ENCODE data around the gene PLCB2.

Gene PLCB2

GRCh38 chr15:40265875-40266274, 41.9 kb downstream of the PLCB2 start:
- DNase-seq: no peak

GRCh38 chr15:40265355-40265754, 42.4 kb downstream of the PLCB2 start:
- DNase-seq: no peak

DNA sequence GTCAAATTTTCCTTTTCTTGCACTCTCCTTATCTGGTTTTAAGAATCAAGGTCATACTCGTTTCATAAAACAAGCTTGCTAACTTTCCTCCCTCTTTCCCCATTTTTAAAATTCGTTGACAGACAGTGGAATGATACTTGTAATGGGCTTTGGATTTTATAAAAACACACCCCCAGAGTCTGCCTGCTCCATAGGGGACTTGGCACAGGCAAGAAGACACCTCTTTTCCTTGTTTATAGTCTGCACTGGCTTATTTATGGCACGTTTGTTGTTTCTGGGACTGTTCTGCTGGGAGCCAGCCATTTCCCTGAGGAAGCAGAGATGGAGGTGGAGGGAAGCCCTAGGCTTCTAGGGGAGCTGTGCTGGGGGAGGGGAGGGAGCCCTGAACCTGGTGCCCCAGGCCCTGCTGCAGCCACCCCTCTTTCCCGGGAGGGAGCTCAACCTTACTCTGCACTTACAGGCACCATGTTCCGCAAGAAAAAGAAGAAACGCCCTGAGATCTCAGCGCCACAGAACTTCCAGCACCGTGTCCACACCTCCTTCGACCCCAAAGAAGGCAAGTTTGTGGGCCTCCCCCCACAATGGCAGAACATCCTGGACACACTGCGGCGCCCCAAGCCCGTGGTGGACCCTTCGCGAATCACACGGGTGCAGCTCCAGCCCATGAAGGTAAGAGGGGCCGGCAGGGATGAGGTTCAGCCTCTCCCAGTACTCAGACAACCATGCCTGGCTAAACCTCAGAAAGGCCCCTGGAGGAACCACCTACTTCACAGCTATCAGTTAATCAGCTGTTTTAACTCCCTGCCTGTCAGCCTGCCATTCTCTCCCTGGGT, 43.2 kb downstream of the PLCB2 start:
- no peak for DNase-seq

DNA sequence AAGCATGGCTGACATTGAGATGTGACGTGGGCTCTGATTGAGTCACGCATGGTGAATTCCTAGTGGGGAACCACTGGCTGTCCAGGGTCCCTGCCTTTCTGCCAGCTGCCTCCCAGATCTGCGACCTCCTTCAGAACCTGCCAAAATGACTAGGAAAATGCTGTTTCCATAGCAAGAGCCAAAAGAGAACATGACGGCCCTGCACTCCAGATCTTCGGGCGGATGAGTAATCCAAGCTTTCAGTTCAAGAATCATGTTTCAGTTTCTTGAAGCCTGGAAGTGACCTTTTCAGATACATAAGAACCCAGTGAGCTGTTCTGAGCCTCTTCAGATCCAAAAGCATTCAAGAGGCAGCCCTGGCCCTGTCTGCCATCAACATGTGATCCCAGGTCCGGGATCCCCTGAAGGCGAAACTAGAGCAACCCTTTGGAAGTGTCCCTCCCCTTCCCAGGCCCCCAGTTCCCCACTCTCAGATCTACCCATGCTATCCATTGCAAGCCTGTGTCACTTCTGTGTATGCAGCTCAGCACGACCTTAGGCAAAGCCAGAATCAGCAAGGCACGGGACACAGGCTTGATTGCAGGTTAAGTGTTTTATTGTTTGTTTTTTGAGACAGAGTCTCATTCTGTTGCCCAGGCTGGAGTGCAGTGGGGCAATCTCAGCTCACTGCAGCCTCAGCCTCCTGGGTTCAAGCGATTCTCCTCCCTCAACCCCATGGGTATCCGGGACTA, 44.5 kb downstream of the PLCB2 start:
- no peak for DNase-seq

DNA sequence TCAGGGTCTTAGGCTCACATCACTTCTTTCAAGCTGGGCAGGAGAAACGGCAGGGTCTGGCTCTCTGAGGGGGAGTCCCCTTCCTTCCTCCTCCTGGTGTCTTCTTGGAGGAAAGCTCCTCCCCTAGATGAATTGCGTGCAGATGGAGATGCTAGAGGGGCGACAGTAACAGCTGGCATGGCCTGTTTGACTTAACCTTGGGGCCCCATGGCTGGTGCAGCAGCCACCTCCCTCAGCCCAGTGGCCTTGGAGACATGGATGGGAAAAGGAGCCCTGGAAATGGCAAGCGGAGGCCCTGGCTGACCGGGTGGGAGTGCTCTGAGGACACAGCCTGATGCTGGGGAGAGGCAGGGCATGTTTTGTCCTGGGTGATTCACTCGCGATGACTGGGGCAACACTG, 48.7 kb downstream of the PLCB2 start:
- DNase-seq: no peak

DNA sequence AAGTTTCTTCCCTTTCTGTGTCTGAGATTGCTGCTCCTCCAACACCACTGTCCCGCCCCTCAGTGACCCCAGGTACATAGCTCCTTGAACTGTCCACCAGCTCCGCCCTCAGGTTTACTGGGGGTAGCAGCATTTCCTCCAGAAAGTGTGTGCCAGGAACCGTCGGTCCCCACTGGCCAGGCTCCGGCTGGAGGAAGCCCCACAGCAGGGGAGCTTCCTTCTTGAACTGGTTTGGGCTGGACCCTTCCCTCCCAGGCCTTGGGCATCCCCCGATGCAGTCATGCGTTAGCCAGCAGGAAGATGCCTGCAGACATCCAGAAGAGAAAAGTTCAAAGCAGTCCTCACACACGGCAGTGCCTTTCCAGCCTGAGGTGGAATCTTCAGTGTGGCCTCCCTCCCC, 49.2 kb downstream of the PLCB2 start:
- no peak for DNase-seq

- DNase-seq: no peak
Measured at GRCh38 chr15:40257656-40258450, 49.9 kb downstream of the PLCB2 start.

GRCh38 chr15:40256638-40257235, 51.0 kb downstream of the PLCB2 start:
- peak; percentile 34 for DNase-seq

- no peak for DNase-seq
Measured at GRCh38 chr15:40255033-40255432, 52.7 kb downstream of the PLCB2 start.

DNA sequence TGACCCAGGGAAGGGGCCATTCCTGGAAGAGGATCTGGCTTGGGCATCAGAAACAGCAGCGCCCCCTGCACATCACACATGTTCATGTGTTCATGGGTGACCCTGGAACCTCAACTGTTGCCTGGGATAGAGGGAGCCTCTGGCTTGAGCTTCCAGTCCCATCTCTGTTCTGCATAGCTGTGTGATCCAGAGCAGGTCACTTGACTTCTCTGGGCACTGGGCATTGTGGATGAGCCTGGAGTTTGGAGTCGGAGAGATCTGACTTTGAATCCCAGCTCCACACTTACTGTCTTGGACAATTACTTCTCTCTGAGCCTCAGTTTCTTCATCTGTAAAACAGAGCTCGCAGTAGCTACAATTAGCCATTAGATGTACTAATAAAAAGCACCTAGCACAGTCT, 53.3 kb downstream of the PLCB2 start:
- no peak for DNase-seq

- DNase-seq: no peak
Measured at GRCh38 chr15:40253167-40253790, 54.5 kb downstream of the PLCB2 start.

GRCh38 chr15:40252438-40253166, 55.1 kb downstream of the PLCB2 start:
- no peak for DNase-seq

DNA sequence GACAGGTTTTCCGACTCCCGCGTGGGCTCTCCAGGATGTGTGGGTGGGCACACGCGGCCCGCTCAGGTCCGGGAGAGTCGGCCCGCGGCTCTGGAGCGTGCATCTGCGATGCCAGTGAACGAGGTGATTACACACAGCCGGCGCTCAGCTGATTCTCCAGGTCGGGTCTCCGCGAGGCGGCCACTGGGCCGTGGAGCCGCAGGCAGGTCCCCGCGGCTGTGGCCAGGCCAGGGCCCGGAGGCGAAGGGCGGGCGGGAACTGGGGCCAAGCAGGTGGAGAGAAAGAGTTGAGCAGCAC, 55.6 kb downstream of the PLCB2 start:
- DNase-seq: no peak

- no peak for DNase-seq
Measured at GRCh38 chr15:40251486-40252140, 56.1 kb downstream of the PLCB2 start.

DNA sequence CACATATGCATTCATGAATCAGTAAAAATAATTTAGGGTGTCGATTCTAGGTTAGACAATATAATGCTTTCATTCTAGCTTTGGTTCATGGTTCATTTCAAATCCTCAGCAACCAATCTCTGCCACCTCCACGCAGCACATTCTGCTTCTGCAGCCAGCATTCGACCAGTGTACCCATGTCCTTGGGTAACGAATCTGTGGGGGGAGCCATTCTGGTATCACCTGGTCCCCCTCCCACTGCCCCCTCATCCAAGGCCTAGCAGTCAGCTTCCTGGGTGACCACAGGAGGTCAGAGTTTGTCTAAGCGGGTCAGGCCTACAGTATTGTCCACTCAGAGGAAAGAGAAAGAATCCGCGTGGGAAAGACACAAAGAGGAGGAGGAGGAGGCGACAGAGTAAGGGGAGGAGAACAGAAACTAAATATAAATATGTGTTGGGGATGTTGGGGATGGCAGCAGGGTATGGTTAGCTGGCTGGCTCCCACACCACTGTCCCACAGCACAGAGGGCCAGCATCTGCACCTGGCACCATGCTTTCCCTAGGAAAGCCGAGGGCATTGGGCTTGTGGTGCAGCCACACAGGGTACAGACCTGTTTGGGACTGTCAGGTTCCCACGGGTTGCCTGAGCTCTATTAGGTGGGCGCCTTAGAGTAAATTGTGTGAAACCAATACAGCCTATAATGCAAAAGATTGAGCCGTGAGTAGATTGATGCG, 56.8 kb downstream of the PLCB2 start:
- no peak for DNase-seq

DNA sequence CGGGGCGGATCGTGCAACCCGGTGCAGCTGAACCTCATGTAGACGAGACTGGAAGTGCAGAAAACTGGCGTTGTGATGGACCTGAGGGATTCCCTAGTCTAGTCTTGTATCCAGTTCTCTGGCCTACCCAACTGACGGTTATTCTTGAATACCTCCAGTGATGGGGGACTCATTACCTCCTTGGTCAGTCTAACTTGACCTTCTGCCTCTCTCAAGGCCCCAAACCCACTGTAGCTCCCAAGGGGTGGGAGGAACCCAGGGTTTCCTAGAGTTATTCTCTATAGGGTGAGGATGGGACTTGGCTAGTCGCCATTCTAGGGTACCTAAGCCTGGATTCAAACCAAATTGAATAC, 57.5 kb downstream of the PLCB2 start:
- no peak for DNase-seq

DNA sequence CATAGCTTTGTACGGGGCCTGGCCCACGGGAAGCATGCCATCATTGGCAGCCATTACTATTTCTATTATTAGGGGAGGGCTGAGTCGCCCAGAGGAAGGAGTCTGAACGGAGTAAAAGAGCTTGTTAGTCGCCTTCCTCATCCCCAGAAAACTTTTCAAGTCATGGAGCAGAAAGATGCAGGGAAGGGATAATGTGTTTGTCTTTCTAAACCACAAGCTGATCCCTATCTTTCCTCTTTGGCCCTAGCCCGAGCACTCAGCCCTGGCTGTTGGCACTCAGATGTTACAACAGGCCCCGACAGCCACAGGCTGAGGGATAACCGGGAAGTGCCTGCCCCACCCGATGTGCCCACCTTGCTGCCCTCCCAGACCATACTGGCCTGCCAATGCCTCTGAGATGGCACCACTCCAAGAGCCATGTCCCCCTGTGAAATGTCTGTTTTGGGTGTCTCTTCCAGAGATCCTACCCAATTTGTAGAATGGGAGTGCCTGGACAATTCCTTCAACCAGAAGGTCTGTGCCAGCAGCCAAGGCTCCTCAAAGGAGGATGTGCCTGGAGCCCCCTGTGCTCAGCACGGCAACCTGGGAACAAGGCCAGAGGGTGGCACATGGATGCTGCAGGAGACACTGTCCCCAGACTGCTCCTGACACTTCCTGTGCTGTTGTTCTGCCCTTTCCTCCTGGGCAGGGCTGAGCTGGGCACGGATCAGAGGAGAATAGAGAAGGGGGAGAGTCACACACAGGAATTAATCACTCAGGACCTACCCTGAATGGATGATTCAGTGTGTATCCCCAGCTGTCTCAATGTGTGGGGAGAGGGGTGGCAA, 58.0 kb downstream of the PLCB2 start:
- DNase-seq: no peak

DNA sequence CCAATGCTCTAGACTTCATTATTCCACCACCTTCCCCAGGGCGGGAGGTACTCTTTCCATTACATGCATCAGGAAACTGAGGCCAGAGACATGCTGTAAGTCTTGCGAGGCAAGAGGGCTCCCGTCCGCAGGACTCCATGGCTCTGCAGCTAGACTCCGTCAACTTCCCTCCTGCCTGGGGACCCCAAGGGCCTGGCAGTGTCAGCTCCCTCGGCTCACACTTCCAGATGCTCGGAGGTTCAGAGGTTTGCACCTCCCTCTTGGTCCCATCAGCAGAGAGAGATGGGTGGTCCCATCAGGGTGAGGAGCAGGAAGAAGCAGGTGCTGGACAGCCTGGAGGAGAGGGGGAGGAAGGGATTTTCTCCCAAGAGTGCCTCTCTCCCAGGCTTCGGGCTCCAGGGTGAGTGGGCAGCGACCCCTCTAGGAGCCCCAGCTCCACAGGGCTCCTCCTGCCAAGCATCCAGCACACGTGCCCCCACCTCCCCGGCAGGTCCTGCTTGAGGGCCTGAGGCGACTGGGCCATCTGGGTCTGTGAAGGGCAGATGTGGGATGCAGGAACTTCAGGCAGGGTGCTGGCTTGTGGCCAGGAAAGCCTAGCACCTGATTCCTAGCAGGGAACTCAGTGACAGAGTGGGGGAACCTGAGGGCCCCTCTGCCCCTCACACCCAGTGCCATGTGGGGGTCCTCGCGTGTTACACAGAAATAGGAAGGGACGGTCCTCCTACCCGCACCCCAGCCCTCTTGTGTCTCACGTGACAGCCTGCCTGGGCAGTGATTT, 59.5 kb downstream of the PLCB2 start:
- no peak for DNase-seq

- DNase-seq: no peak
Measured at GRCh38 chr15:40247406-40247971, 60.2 kb downstream of the PLCB2 start.

Measured in CD4-positive, alpha-beta T cell treated with Interleukin-4 for 4 hours (primary cell).